ENCODE measurements around the gene ELN. TPM values are rescaled to one million over a fixed set of nuclear protein-coding genes. Genes with fewer than 3 reads are reported as not detected.
"Not testable (repeated sequence)": the region's sequence is repeated elsewhere in the genome, so short reads cannot be mapped to it uniquely, and the experiment has no call there.

ELN gene
- total RNA-seq, 4 donors from 2014 or later: 29.0 to 65.7 (median 50.8) TPM

- Histone ChIP-seq H3K27ac (no peak overlapping the region), H3K9me3 (no peaks in the 10 kb centered on the region), H3K27me3 (no peaks in the 10 kb centered on the region), H3K36me3 (no peaks in the 10 kb centered on the region), H3K4me1 (no peaks in the 10 kb centered on the region), H3K4me3 (replicated peaks in 1 of 3) (no peak overlapping the region)
- intact Hi-C loops (cut with DNase I): no loop called here
- no peak for DNase-seq
- no peak for TF ChIP-seq POLR2A (IDR thresholded peaks at IDR 0.05)
- TF ChIP-seq CTCF (IDR thresholded peaks at IDR 0.05): no peak
Observed at GRCh38 chr7:74007242-74007567, 20.8 kb upstream of the ELN start.

- WGBS, 2 donors: 89 to 93% methylated on average over 3 of the region's 3 CpGs
- no peak overlapping the region for H3K27ac ChIP-seq
Observed at GRCh38 chr7:74008687-74009086, 19.3 kb upstream of the ELN start.

GRCh38 chr7:74009719-74010118 is 18.3 kb upstream of the ELN start:
- no peak for TF ChIP-seq POLR2A (IDR thresholded peaks at IDR 0.05)
- TF ChIP-seq CTCF (IDR thresholded peaks at IDR 0.05): no peak
- intact Hi-C loops (cut with DNase I): no loop called here
- Histone ChIP-seq H3K9me3 (no peaks in the 10 kb centered on the region), H3K4me1 (no peaks in the 10 kb centered on the region), H3K36me3 (no peaks in the 10 kb centered on the region), H3K4me3 (replicated peaks in 1 of 3) (no peak overlapping the region), H3K27me3 (no peaks in the 10 kb centered on the region), H3K27ac (no peak overlapping the region)
- WGBS, 2 donors: 91 to 92% methylated on average over 10 to 14 of the region's 14 CpGs
- DNase-seq: no peak

More at GRCh38 chr7:74008687-74009086, 19.3 kb upstream of the ELN start:
- DNase-seq: no peak
- TF ChIP-seq CTCF (IDR thresholded peaks at IDR 0.05) (no peak), POLR2A (IDR thresholded peaks at IDR 0.05) (no peak)
- H3K4me1 ChIP-seq: no peaks in the 10 kb centered on the region
- intact Hi-C loops (cut with DNase I): no loop called here
- H3K27me3 ChIP-seq: no peaks in the 10 kb centered on the region
- H3K36me3 ChIP-seq: no peaks in the 10 kb centered on the region
- no peaks in the 10 kb centered on the region for H3K9me3 ChIP-seq
- no peak overlapping the region for H3K4me3 ChIP-seq (replicated peaks in 1 of 3)

- no peak overlapping the region for H3K4me3 ChIP-seq (replicated peaks in 1 of 3)
- intact Hi-C loops (cut with DNase I): no loop called here
- no peak overlapping the region for H3K27ac ChIP-seq
- H3K27me3 ChIP-seq: no peaks in the 10 kb centered on the region
- no peaks in the 10 kb centered on the region for H3K9me3 ChIP-seq
- H3K4me1 ChIP-seq: no peaks in the 10 kb centered on the region
- WGBS, 2 donors: 46 to 50% methylated on average over 14 to 15 of the region's 16 CpGs
- DNase-seq: no peak
- no peaks in the 10 kb centered on the region for H3K36me3 ChIP-seq
- TF ChIP-seq POLR2A (IDR thresholded peaks at IDR 0.05): no peak
Observed at GRCh38 chr7:74010407-74010806, 17.6 kb upstream of the ELN start.

GRCh38 chr7:74011421-74011820 is 16.6 kb upstream of the ELN start:
- H3K27ac ChIP-seq; H3K36me3 ChIP-seq; H3K9me3 ChIP-seq; intact Hi-C loops (cut with DNase I); H3K4me3 ChIP-seq (replicated peaks in 1 of 3); H3K27me3 ChIP-seq; H3K4me1 ChIP-seq; DNase-seq: not testable (repeated sequence)
- WGBS, 2 donors: 94 to 100% methylated on average over 4 of the region's 4 CpGs

GRCh38 chr7:74012842-74013249 is 15.1 kb upstream of the ELN start:
- no peak overlapping the region for H3K27ac ChIP-seq
- WGBS, 2 donors: 70 to 75% methylated on average over 8 to 10 of the region's 13 CpGs
- H3K4me3 ChIP-seq (replicated peaks in 1 of 3): no peak overlapping the region
- TF ChIP-seq CTCF (IDR thresholded peaks at IDR 0.05): no peak
- TF ChIP-seq POLR2A (IDR thresholded peaks at IDR 0.05): no peak
- DNase-seq: no peak
- no peaks in the 10 kb centered on the region for H3K9me3 ChIP-seq
- intact Hi-C loops (cut with DNase I): no loop called here
- H3K4me1 ChIP-seq: no peaks in the 10 kb centered on the region
- H3K36me3 ChIP-seq: no peaks in the 10 kb centered on the region
- H3K27me3 ChIP-seq: no peaks in the 10 kb centered on the region

All from thyroid gland (tissue), 4 donors.